ENCODE results near the gene PLSCR4.
"Not testable (repeated sequence)": the region's sequence is repeated elsewhere in the genome, so short reads cannot be mapped to it uniquely, and the experiment has no call there.

Gene PLSCR4

GRCh38 chr3:146250449-146251382, at the start of gene PLSCR4:
PLSCR4 (minus strand) TSS chr3:146251105; CDS start chr3:146222071, 29,034 bp downstream.
- DNase-seq (ENCODE audit: low read depth in 2 of 2) = no peak

- DNase-seq (ENCODE audit: low read depth in 2 of 2) = not testable (repeated sequence)
These were observed 42.5 kb upstream of the PLSCR4 start for GRCh38 chr3:146293401-146293800.

GRCh38 chr3:146283781-146284445, 33.0 kb upstream of the PLSCR4 start:
- DNase-seq (ENCODE audit: low read depth in 2 of 2) = no peak

- no peak for DNase-seq (ENCODE audit: low read depth in 2 of 2)
These were observed 30.0 kb upstream of the PLSCR4 start for GRCh38 chr3:146280864-146281263.

GRCh38 chr3:146279951-146280350, 29.0 kb upstream of the PLSCR4 start:
- no peak for DNase-seq (ENCODE audit: low read depth in 2 of 2)

- DNase-seq (ENCODE audit: low read depth in 2 of 2) = no peak
These were observed 28.1 kb upstream of the PLSCR4 start for GRCh38 chr3:146279013-146279412.

- DNase-seq (ENCODE audit: low read depth in 2 of 2) = no peak
These were observed 27.2 kb upstream of the PLSCR4 start for GRCh38 chr3:146277953-146278631.

GRCh38 chr3:146275476-146275875, 24.6 kb upstream of the PLSCR4 start:
- no peak for DNase-seq (ENCODE audit: low read depth in 2 of 2)

- no peak for DNase-seq (ENCODE audit: low read depth in 2 of 2)
These were observed 23.9 kb upstream of the PLSCR4 start for GRCh38 chr3:146274833-146275232.

GRCh38 chr3:146273721-146274407, 23.0 kb upstream of the PLSCR4 start:
- no peak for DNase-seq (ENCODE audit: low read depth in 2 of 2)

- no peak for DNase-seq (ENCODE audit: low read depth in 2 of 2)
These were observed 20.3 kb upstream of the PLSCR4 start for GRCh38 chr3:146271180-146271579.

GRCh38 chr3:146269271-146269670, 18.4 kb upstream of the PLSCR4 start:
- no peak for DNase-seq (ENCODE audit: low read depth in 2 of 2)

- no peak for DNase-seq (ENCODE audit: low read depth in 2 of 2)
These were observed 17.8 kb upstream of the PLSCR4 start for GRCh38 chr3:146268535-146269219.

- DNase-seq (ENCODE audit: low read depth in 2 of 2) = no peak
These were observed 14.8 kb upstream of the PLSCR4 start for GRCh38 chr3:146265720-146266119.

GRCh38 chr3:146262371-146263110, 11.6 kb upstream of the PLSCR4 start:
- no peak for DNase-seq (ENCODE audit: low read depth in 2 of 2)

GRCh38 chr3:146259880-146260589, 9.1 kb upstream of the PLSCR4 start:
- DNase-seq (ENCODE audit: low read depth in 2 of 2) = no peak

- no peak for DNase-seq (ENCODE audit: low read depth in 2 of 2)
These were observed 6.1 kb upstream of the PLSCR4 start for GRCh38 chr3:146256851-146257486.

- DNase-seq (ENCODE audit: low read depth in 2 of 2) = not testable (repeated sequence)
These were observed 1.5 kb upstream of the PLSCR4 start for GRCh38 chr3:146252445-146252844.

GRCh38 chr3:146249921-146250320, 984 bp downstream of the PLSCR4 start:
- DNase-seq (ENCODE audit: low read depth in 2 of 2) = no peak
